ENCODE measurements around the gene NEDD4L. TPM values are rescaled to one million over a fixed set of nuclear protein-coding genes. Genes with fewer than 3 reads are reported as not detected.

NEDD4L gene
- total RNA-seq, 2 donors from 2014 or later = 5.0 to 7.3 TPM

- Mint-ChIP-seq H3K4me1 (ENCODE audit: low read depth) (no peaks in the 10 kb centered on the region), H3K36me3 (ENCODE audit: insufficient read depth in 2 of 2) (no peaks in the 10 kb centered on the region), H3K4me3 (no peak overlapping the region), H3K9me3 (peaks cover 0 to 2% of the 10 kb centered on the region in 2 donors), H3K27ac (no peak overlapping the region), H3K27me3 (ENCODE audit: low read depth) (no peaks in the 10 kb centered on the region)
- DNase-seq (no peak), ATAC-seq (replicated peaks in 1 of 2) (no peak)
Observed at GRCh38 chr18:58232668-58233067, 188.6 kb downstream of the NEDD4L start.

- H3K4me3 Mint-ChIP-seq = no peak overlapping the region
- no peak for ATAC-seq (replicated peaks in 1 of 2)
- no peak overlapping the region for H3K27ac Mint-ChIP-seq
- no peak for DNase-seq
- H3K36me3 Mint-ChIP-seq (ENCODE audit: insufficient read depth in 2 of 2) = no peaks in the 10 kb centered on the region
- H3K27me3 Mint-ChIP-seq (ENCODE audit: low read depth) = no peaks in the 10 kb centered on the region
- H3K4me1 Mint-ChIP-seq (ENCODE audit: low read depth) = no peaks in the 10 kb centered on the region
- H3K9me3 Mint-ChIP-seq = peaks cover 0 to 2% of the 10 kb centered on the region in 2 donors
Observed at GRCh38 chr18:58234359-58234741, 190.3 kb downstream of the NEDD4L start.

- H3K36me3 Mint-ChIP-seq (ENCODE audit: insufficient read depth in 2 of 2) = no peaks in the 10 kb centered on the region
- ATAC-seq (replicated peaks in 1 of 2) = no peak
- no peak overlapping the region for H3K4me3 Mint-ChIP-seq
- peaks cover 0 to 2% of the 10 kb centered on the region in 2 donors for H3K9me3 Mint-ChIP-seq
- H3K27me3 Mint-ChIP-seq (ENCODE audit: low read depth) = no peaks in the 10 kb centered on the region
- no peak for DNase-seq
- no peaks in the 10 kb centered on the region for H3K4me1 Mint-ChIP-seq (ENCODE audit: low read depth)
- no peak overlapping the region for H3K27ac Mint-ChIP-seq
Observed at GRCh38 chr18:58235001-58235436, 191.0 kb downstream of the NEDD4L start.

DNA sequence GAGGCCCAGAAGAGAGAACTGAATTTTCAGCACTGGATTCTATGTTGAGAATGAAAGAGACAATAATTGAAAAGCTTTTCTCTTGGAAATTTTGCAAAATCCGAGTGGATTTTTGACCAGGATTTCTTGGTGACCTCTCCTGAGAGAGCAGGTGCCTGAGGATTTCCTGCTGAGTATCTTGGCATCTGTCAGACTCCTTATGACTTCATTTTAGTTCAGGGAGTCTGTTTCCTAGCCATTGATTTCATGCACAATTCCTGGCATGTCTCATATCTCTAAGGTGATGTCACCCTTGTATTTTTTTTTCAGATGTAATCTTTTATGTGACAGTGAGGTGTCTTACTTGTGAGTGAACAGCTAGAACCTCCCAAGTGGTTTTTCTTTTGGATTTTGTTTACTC, 195.9 kb downstream of the NEDD4L start:
- H3K36me3 Mint-ChIP-seq (ENCODE audit: insufficient read depth in 2 of 2) = no peaks in the 10 kb centered on the region
- ATAC-seq (replicated peaks in 1 of 2) (no peak), DNase-seq (no peak)
- no peaks in the 10 kb centered on the region for H3K27me3 Mint-ChIP-seq (ENCODE audit: low read depth)
- H3K4me3 Mint-ChIP-seq = no peak overlapping the region
- no peak overlapping the region for H3K27ac Mint-ChIP-seq
- no peaks in the 10 kb centered on the region for H3K4me1 Mint-ChIP-seq (ENCODE audit: low read depth)
- H3K9me3 Mint-ChIP-seq = no peaks in the 10 kb centered on the region

- H3K4me1 Mint-ChIP-seq (ENCODE audit: low read depth) = no peaks in the 10 kb centered on the region
- no peaks in the 10 kb centered on the region for H3K9me3 Mint-ChIP-seq
- no peak overlapping the region for H3K27ac Mint-ChIP-seq
- ATAC-seq (replicated peaks in 1 of 2) = no peak
- no peak for DNase-seq
- no peaks in the 10 kb centered on the region for H3K36me3 Mint-ChIP-seq (ENCODE audit: insufficient read depth in 2 of 2)
- no peaks in the 10 kb centered on the region for H3K27me3 Mint-ChIP-seq (ENCODE audit: low read depth)
- H3K4me3 Mint-ChIP-seq = no peak overlapping the region
Observed at GRCh38 chr18:58241026-58241679, 197.1 kb downstream of the NEDD4L start.

DNA sequence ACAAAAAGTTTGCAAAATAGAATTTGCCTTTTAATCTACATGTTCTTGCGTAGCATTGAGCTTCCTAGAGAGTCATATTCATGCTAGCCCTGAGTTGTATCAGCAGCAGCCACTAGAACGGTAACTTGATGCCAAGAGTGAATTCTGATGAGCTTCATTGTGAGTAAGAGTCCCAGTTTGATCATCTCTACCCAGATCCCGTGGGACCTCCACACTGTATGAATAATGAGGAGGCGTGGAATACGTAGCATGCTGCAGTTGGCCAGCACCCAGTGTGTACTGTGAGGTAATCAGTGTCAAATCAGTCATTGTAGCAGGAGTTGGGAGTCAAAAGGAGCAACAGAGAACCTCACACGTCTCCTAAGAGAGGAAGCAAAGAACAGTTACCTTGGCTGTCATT, 197.9 kb downstream of the NEDD4L start:
- no peaks in the 10 kb centered on the region for H3K9me3 Mint-ChIP-seq
- ATAC-seq (replicated peaks in 1 of 2) = no peak
- no peak overlapping the region for H3K4me3 Mint-ChIP-seq
- no peak overlapping the region for H3K27ac Mint-ChIP-seq
- no peaks in the 10 kb centered on the region for H3K4me1 Mint-ChIP-seq (ENCODE audit: low read depth)
- DNase-seq = no peak
- no peaks in the 10 kb centered on the region for H3K36me3 Mint-ChIP-seq (ENCODE audit: insufficient read depth in 2 of 2)
- no peaks in the 10 kb centered on the region for H3K27me3 Mint-ChIP-seq (ENCODE audit: low read depth)

GRCh38 chr18:58242435-58242834, 198.4 kb downstream of the NEDD4L start:
- Mint-ChIP-seq H3K4me3 (no peak overlapping the region), H3K36me3 (ENCODE audit: insufficient read depth in 2 of 2) (no peaks in the 10 kb centered on the region), H3K27me3 (ENCODE audit: low read depth) (no peaks in the 10 kb centered on the region), H3K27ac (no peak overlapping the region), H3K9me3 (no peaks in the 10 kb centered on the region), H3K4me1 (ENCODE audit: low read depth) (no peaks in the 10 kb centered on the region)
- no peak for ATAC-seq (replicated peaks in 1 of 2)
- DNase-seq = no peak

DNA sequence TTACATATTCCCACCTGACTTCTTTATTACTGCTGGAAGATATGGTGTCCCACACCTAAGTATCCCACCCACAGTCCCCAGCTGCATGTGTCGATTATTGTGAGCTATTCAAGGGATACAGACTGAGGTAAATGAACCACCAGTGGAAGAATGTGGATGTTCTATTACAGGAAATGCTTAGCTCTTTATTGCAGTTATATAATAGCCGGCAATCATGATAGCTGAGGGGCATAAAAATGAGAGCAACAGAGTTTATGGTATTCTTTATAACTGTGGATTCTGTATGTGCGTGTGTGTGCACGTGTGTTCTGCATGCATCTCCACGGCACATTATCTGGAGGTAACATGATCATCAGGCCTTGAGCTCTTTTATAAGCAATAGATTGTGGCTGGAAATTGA, 198.9 kb downstream of the NEDD4L start:
- ATAC-seq (replicated peaks in 1 of 2) (no peak), DNase-seq (no peak)
- Mint-ChIP-seq H3K27ac (no peak overlapping the region), H3K36me3 (ENCODE audit: insufficient read depth in 2 of 2) (no peaks in the 10 kb centered on the region), H3K4me3 (no peak overlapping the region), H3K4me1 (ENCODE audit: low read depth) (no peaks in the 10 kb centered on the region), H3K27me3 (ENCODE audit: low read depth) (peaks cover 5% of the 10 kb centered on the region), H3K9me3 (no peaks in the 10 kb centered on the region)

DNA sequence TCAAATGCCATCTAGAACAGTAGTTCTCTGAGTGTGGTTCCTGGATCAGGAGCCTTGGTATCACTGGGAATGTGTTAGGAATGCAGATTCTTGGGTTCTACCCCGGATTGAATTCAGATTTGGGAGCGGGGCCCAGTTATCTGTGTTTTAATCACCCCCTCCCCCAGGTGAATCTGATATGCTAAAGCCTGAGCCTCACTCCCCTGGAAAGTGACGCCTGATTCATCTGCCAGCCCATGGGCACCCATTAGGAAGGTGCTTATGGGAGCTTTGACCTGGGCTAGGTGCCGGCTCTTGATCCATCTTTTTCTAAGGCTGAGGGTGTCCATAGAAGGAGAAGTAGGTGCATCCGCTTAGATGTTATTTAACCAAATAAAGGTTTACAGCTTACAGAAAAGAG, 199.4 kb downstream of the NEDD4L start:
- Mint-ChIP-seq H3K4me1 (ENCODE audit: low read depth) (no peaks in the 10 kb centered on the region), H3K9me3 (no peaks in the 10 kb centered on the region), H3K36me3 (ENCODE audit: insufficient read depth in 2 of 2) (no peaks in the 10 kb centered on the region), H3K4me3 (no peak overlapping the region), H3K27me3 (ENCODE audit: low read depth) (peaks cover 5% of the 10 kb centered on the region), H3K27ac (no peak overlapping the region)
- DNase-seq = no peak
- ATAC-seq (replicated peaks in 1 of 2) = no peak

GRCh38 chr18:58247363-58247834, 203.4 kb downstream of the NEDD4L start:
- no peaks in the 10 kb centered on the region for H3K4me1 Mint-ChIP-seq (ENCODE audit: low read depth)
- H3K27ac Mint-ChIP-seq = no peak overlapping the region
- no peaks in the 10 kb centered on the region for H3K9me3 Mint-ChIP-seq
- DNase-seq (no peak), ATAC-seq (replicated peaks in 1 of 2) (no peak)
- peaks cover 5% of the 10 kb centered on the region for H3K27me3 Mint-ChIP-seq (ENCODE audit: low read depth)
- H3K36me3 Mint-ChIP-seq (ENCODE audit: insufficient read depth in 2 of 2) = no peaks in the 10 kb centered on the region
- no peak overlapping the region for H3K4me3 Mint-ChIP-seq

GRCh38 chr18:58249712-58250111, 205.7 kb downstream of the NEDD4L start:
- Mint-ChIP-seq H3K4me3 (no peak overlapping the region), H3K4me1 (ENCODE audit: low read depth) (no peaks in the 10 kb centered on the region), H3K27me3 (ENCODE audit: low read depth) (peaks cover 5% of the 10 kb centered on the region), H3K9me3 (no peaks in the 10 kb centered on the region), H3K36me3 (ENCODE audit: insufficient read depth in 2 of 2) (no peaks in the 10 kb centered on the region), H3K27ac (no peak overlapping the region)
- no peak for ATAC-seq (replicated peaks in 1 of 2)
- no peak for DNase-seq

DNA sequence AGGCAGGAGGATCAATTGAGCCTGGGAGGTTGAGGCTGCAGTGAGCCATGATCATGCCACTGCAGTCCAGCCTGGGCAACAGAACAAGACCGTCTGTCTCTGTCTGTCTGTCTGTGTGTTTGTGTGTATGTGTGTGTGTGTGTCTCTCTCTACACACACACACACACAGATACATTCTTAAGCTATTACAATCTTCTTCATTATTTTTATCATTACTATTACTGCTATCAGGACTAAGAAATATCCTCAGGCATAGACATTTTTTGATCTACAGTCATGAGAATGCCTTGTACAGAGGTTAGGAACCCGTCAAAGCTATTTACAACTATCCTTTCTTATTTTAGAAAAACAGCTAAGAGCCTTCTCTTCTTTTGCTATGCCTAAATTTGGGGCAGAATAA, 207.4 kb downstream of the NEDD4L start:
- DNase-seq (no peak), ATAC-seq (replicated peaks in 1 of 2) (no peak)
- H3K27ac Mint-ChIP-seq = no peak overlapping the region
- no peaks in the 10 kb centered on the region for H3K4me1 Mint-ChIP-seq (ENCODE audit: low read depth)
- peaks cover 5% of the 10 kb centered on the region for H3K27me3 Mint-ChIP-seq (ENCODE audit: low read depth)
- no peaks in the 10 kb centered on the region for H3K36me3 Mint-ChIP-seq (ENCODE audit: insufficient read depth in 2 of 2)
- H3K9me3 Mint-ChIP-seq = no peaks in the 10 kb centered on the region
- H3K4me3 Mint-ChIP-seq = no peak overlapping the region

- Mint-ChIP-seq H3K9me3 (no peaks in the 10 kb centered on the region), H3K27me3 (ENCODE audit: low read depth) (peaks cover 5% of the 10 kb centered on the region), H3K36me3 (ENCODE audit: insufficient read depth in 2 of 2) (no peaks in the 10 kb centered on the region), H3K27ac (no peak overlapping the region), H3K4me3 (no peak overlapping the region), H3K4me1 (ENCODE audit: low read depth) (no peaks in the 10 kb centered on the region)
- DNase-seq (no peak), ATAC-seq (replicated peaks in 1 of 2) (no peak)
Observed at GRCh38 chr18:58252166-58252565, 208.1 kb downstream of the NEDD4L start.

- Mint-ChIP-seq H3K9me3 (no peaks in the 10 kb centered on the region), H3K36me3 (ENCODE audit: insufficient read depth in 2 of 2) (no peaks in the 10 kb centered on the region), H3K4me3 (no peak overlapping the region), H3K27me3 (ENCODE audit: low read depth) (no peaks in the 10 kb centered on the region), H3K27ac (no peak overlapping the region), H3K4me1 (ENCODE audit: low read depth) (no peaks in the 10 kb centered on the region)
- ATAC-seq (replicated peaks in 1 of 2) (no peak), DNase-seq (no peak)
Observed at GRCh38 chr18:58253318-58253717, 209.3 kb downstream of the NEDD4L start.

Data from activated T-cell treated with anti-CD3 and anti-CD28 coated beads, Interleukin-2, amount 50 U/mL, for 72 hours (primary cell).